OCI-LY3 (cell line): ENCODE results near the gene ZCCHC12.

Experiments used
- H2AFZ ChIP-seq: fragments of 200-600, 300-600 bp; shearing (Covaris generic); 2 replicates; pipeline ENCODE4 v1.6.0; 2014; ENCODE audit warnings: antibody characterized with exemption, low read depth, low read length
- H3K27ac ChIP-seq: fragments of 200-600, 300-600 bp; sonication (generic); 2 replicates; pipeline ENCODE4 v1.5.1; 2014; ENCODE audit warnings: mild to moderate bottlenecking, low read length, moderate library complexity, mixed read lengths
- H3K27me3 ChIP-seq: fragments of 200-600, 300-600 bp; sonication (generic); 2 replicates; pipeline ENCODE4 v1.6.1; 2014; ENCODE audit warnings: low read depth, low read length, mixed read lengths
- H3K36me3 ChIP-seq: fragments of 200-600, 300-600 bp; sonication (generic); replicated peaks from 2 replicates; pipeline ENCODE3; 2014; ENCODE audit warnings: low read depth, low read length, mixed read lengths
- H3K4me1 ChIP-seq: fragments of 300-600, 200-600 bp; sonication (generic); 2 replicates; pipeline ENCODE4 v1.6.1; 2014; ENCODE audit warnings: low read length, mixed read lengths
- H3K4me2 ChIP-seq: fragments of 200-600, 300-600 bp; sonication (generic); 2 replicates; pipeline ENCODE4 v1.6.1; 2014; ENCODE audit warnings: low read length, mixed read lengths
- H3K4me3 ChIP-seq: fragments of 300-600, 200-600 bp; sonication (generic); 2 replicates; pipeline ENCODE4 v1.5.1; 2014; ENCODE audit warnings: antibody characterized with exemption, mild to moderate bottlenecking, low read length, moderate library complexity
- H3K79me2 ChIP-seq: fragments of 300-600, 200-600 bp; shearing (Covaris generic); 2 replicates; pipeline ENCODE4 v1.6.1; 2014; ENCODE audit warnings: mild to moderate bottlenecking, low read length, mixed read lengths
- H3K9ac ChIP-seq: fragments of 300-600, 200-600 bp; shearing (Covaris generic); 2 replicates; pipeline ENCODE4 v1.6.0; 2014; ENCODE audit warnings: mild to moderate bottlenecking, low read length, moderate library complexity
- H3K9me3 ChIP-seq: fragments of 200-600, 300-600 bp; shearing (Covaris generic); 2 replicates; pipeline ENCODE4 v1.6.1; 2014; ENCODE audit warnings: low read length, mixed read lengths; ENCODE audit not compliant: insufficient read depth
- H4K20me1 ChIP-seq: fragments of 200-600, 300-600 bp; sonication (generic); 2 replicates; pipeline ENCODE4 v1.6.1; 2016; ENCODE audit warnings: low read length, mixed read lengths; ENCODE audit not compliant: insufficient read depth
- CTCF ChIP-seq: fragments of 200-600, 300-600 bp; sonication (generic); IDR thresholded peaks from 2 replicates; pipeline ENCODE4 v1.5.1; 2014; ENCODE audit warnings: antibody characterized with exemption, low read length, low read depth
- EZH2phosphoT487 ChIP-seq: fragments of 200-600 bp; shearing (Covaris generic); IDR thresholded peaks from 2 replicates; pipeline ENCODE4 v1.6.1; 2018; ENCODE audit warnings: antibody characterized with exemption, mixed run types, low read depth

Gene ZCCHC12

GRCh38 chrX:118862091-118862490, 38.5 kb downstream of the ZCCHC12 start:
- H3K27me3 ChIP-seq, result no peaks in the 10 kb centered on the region
- H3K36me3 ChIP-seq, result no peaks in the 10 kb centered on the region
- no peaks in the 10 kb centered on the region for H3K79me2 ChIP-seq
- no peak overlapping the region for H3K4me3 ChIP-seq
- H3K9ac ChIP-seq, result no peak overlapping the region
- no peaks in the 10 kb centered on the region for H4K20me1 ChIP-seq
- no peaks in the 10 kb centered on the region for H3K4me1 ChIP-seq
- no peaks in the 10 kb centered on the region for H3K9me3 ChIP-seq
- H2AFZ ChIP-seq, result no peak overlapping the region
- no peak for TF ChIP-seq CTCF
- TF ChIP-seq EZH2phosphoT487, result no peak
- no peak overlapping the region for H3K4me2 ChIP-seq
- H3K27ac ChIP-seq, result no peak overlapping the region

GRCh38 chrX:118862979-118863378, 39.4 kb downstream of the ZCCHC12 start:
- no peak overlapping the region for H2AFZ ChIP-seq
- H3K27me3 ChIP-seq, result no peaks in the 10 kb centered on the region
- TF ChIP-seq CTCF (no peak), EZH2phosphoT487 (no peak)
- H3K4me1 ChIP-seq, result no peaks in the 10 kb centered on the region
- no peak overlapping the region for H3K4me3 ChIP-seq
- no peak overlapping the region for H3K27ac ChIP-seq
- no peaks in the 10 kb centered on the region for H3K9me3 ChIP-seq
- no peak overlapping the region for H3K9ac ChIP-seq
- no peaks in the 10 kb centered on the region for H4K20me1 ChIP-seq
- H3K36me3 ChIP-seq, result no peaks in the 10 kb centered on the region
- H3K4me2 ChIP-seq, result no peak overlapping the region
- no peaks in the 10 kb centered on the region for H3K79me2 ChIP-seq

GRCh38 chrX:118864063-118864635, 40.5 kb downstream of the ZCCHC12 start:
- TF ChIP-seq EZH2phosphoT487, result no peak
- no peak for TF ChIP-seq CTCF
- no peaks in the 10 kb centered on the region for H3K79me2 ChIP-seq
- no peak overlapping the region for H3K27ac ChIP-seq
- no peak overlapping the region for H3K4me3 ChIP-seq
- H3K9me3 ChIP-seq, result no peaks in the 10 kb centered on the region
- no peak overlapping the region for H2AFZ ChIP-seq
- H3K9ac ChIP-seq, result no peak overlapping the region
- H3K36me3 ChIP-seq, result no peaks in the 10 kb centered on the region
- no peaks in the 10 kb centered on the region for H3K27me3 ChIP-seq
- H3K4me2 ChIP-seq, result no peak overlapping the region
- H4K20me1 ChIP-seq, result no peaks in the 10 kb centered on the region
- H3K4me1 ChIP-seq, result no peaks in the 10 kb centered on the region

- H3K4me2 ChIP-seq, result no peak overlapping the region
- no peak overlapping the region for H3K9ac ChIP-seq
- H3K36me3 ChIP-seq, result no peaks in the 10 kb centered on the region
- H3K79me2 ChIP-seq, result no peaks in the 10 kb centered on the region
- H3K4me3 ChIP-seq, result no peak overlapping the region
- no peaks in the 10 kb centered on the region for H3K9me3 ChIP-seq
- no peaks in the 10 kb centered on the region for H4K20me1 ChIP-seq
- no peaks in the 10 kb centered on the region for H3K27me3 ChIP-seq
- TF ChIP-seq EZH2phosphoT487, result no peak
- no peak for TF ChIP-seq CTCF
- H2AFZ ChIP-seq, result no peak overlapping the region
- H3K4me1 ChIP-seq, result no peaks in the 10 kb centered on the region
- no peak overlapping the region for H3K27ac ChIP-seq
Observed at GRCh38 chrX:118865231-118865630, 41.6 kb downstream of the ZCCHC12 start.
